AG20443 (cell line): ENCODE measurements around the gene MSX2.
A peak's percentile ranks its signal among the peaks of the same experiment; 100 is the strongest.

Experiments used
- DNase-seq: peaks from one replicate; pipeline ENCODE4 v3.0.0; 2012; ENCODE audit warnings: low spot score, mixed read lengths

The MSX2 gene

GRCh38 chr5:174724484-174725260 lies at the start of gene MSX2:
Gene MSX2, plus strand, starts transcription at chr5:174724582. Its CDS starts 78 bp downstream, at chr5:174724660.
- DNase-seq, result peak; percentile 97

- DNase-seq, result no peak
Observed at GRCh38 chr5:174675110-174675509, 49.3 kb upstream of the MSX2 start.

- DNase-seq, result no peak
Observed at GRCh38 chr5:174675916-174676315, 48.5 kb upstream of the MSX2 start.

GRCh38 chr5:174678107-174678506 lies 46.3 kb upstream of the MSX2 start:
- no peak for DNase-seq

- no peak for DNase-seq
Observed at GRCh38 chr5:174680901-174681565, 43.3 kb upstream of the MSX2 start.

- no peak for DNase-seq
Observed at GRCh38 chr5:174687503-174687902, 36.9 kb upstream of the MSX2 start.

- DNase-seq, result no peak
Observed at GRCh38 chr5:174688441-174689354, 35.7 kb upstream of the MSX2 start.

- peak; percentile 51 for DNase-seq
Observed at GRCh38 chr5:174690271-174690670, 34.1 kb upstream of the MSX2 start.

GRCh38 chr5:174692381-174692780 lies 32.0 kb upstream of the MSX2 start:
- DNase-seq, result no peak

- DNase-seq, result no peak
Observed at GRCh38 chr5:174692982-174693422, 31.4 kb upstream of the MSX2 start.

GRCh38 chr5:174693697-174694385 lies 30.5 kb upstream of the MSX2 start:
- DNase-seq, result no peak

- no peak for DNase-seq
Observed at GRCh38 chr5:174694611-174695010, 29.8 kb upstream of the MSX2 start.

- no peak for DNase-seq
Observed at GRCh38 chr5:174698156-174698555, 26.2 kb upstream of the MSX2 start.

- no peak for DNase-seq
Observed at GRCh38 chr5:174699131-174699530, 25.3 kb upstream of the MSX2 start.

GRCh38 chr5:174706997-174707572 lies 17.3 kb upstream of the MSX2 start:
- no peak for DNase-seq

- DNase-seq, result no peak
Observed at GRCh38 chr5:174707671-174708070, 16.7 kb upstream of the MSX2 start.

- no peak for DNase-seq
Observed at GRCh38 chr5:174708476-174709207, 15.7 kb upstream of the MSX2 start.

- DNase-seq, result no peak
Observed at GRCh38 chr5:174714751-174715150, 9.6 kb upstream of the MSX2 start.

- DNase-seq, result no peak
Observed at GRCh38 chr5:174715804-174716203, 8.6 kb upstream of the MSX2 start.

GRCh38 chr5:174717826-174718455 lies 6.4 kb upstream of the MSX2 start:
- no peak for DNase-seq
